Transverse colon (tissue), 4 donors: ENCODE data around the gene KCNQ2. TPM values are rescaled to one million over a fixed set of nuclear protein-coding genes. Genes with fewer than 3 reads are reported as not detected.

Experiments used
- DNase-seq: peaks from one replicate; pipeline ENCODE4 v3.0.0-alpha.2; 2019
- H3K27ac ChIP-seq, 4 donors: fragments of 200-600 bp; sonication (generic); 2 replicates each; pipeline ENCODE4 v1.5.1; 2016 to 2018; ENCODE audit warnings: inconsistent platforms in 4 of 4
- H3K27me3 ChIP-seq: fragments of 200-600 bp; sonication (generic); 2 replicates; pipeline ENCODE4 v1.5.1; 2017; ENCODE audit warnings: inconsistent platforms
- H3K36me3 ChIP-seq, 4 donors: fragments of 200-600 bp; sonication (generic); 2 replicates each; pipeline ENCODE4 v1.5.1; 2017 to 2019; ENCODE audit warnings: inconsistent platforms in 4 of 4
- H3K4me1 ChIP-seq, 4 donors: fragments of 200-600 bp; sonication (generic); 2 replicates each; pipeline ENCODE4 v1.5.1; 2017 to 2020; ENCODE audit warnings: inconsistent platforms in 4 of 4
- H3K4me3 ChIP-seq, 4 donors: fragments of 200-600 bp; sonication (generic); 1 replicate in 1 of 4; 2 replicates in 3 of 4; pipeline versions ENCODE4 v1.5.1 to v1.6.1; 2017 to 2019; ENCODE audit warnings: inconsistent platforms in 4 of 4
- H3K9me3 ChIP-seq, 2 donors: fragments of 200-600 bp; sonication (generic); 2 replicates each; pipeline ENCODE4 v1.5.1; 2017 to 2019; ENCODE audit warnings: inconsistent platforms in 2 of 2
- CTCF ChIP-seq, 5 experiments: fragments of 200-600 bp in 3 of 5; fragments of 450-650 bp in 2 of 5; sonication (generic) in 3 of 5; IDR thresholded peaks; 1 replicate in 2 of 5; 2 replicates in 3 of 5; pipeline ENCODE4 v1.5.1; 2016 to 2017; ENCODE audit warnings: antibody characterized with exemption in 5 of 5, inconsistent platforms in 3 of 5, mild to moderate bottlenecking in 2 of 5, moderate library complexity in 1 of 5
- EP300 ChIP-seq: sonication (generic); formaldehyde crosslinking; IDR thresholded peaks from one replicate; pipeline ENCODE4 v1.6.1; 2017; ENCODE audit warnings: antibody characterized with exemption, low read depth
- POLR2A ChIP-seq: fragments of 450-650 bp; IDR thresholded peaks from one replicate; pipeline ENCODE4 v1.6.1; 2016; ENCODE audit warnings: antibody characterized with exemption, mild to moderate bottlenecking, moderate library complexity
- POLR2AphosphoS5 ChIP-seq, 3 donors: sonication (generic); formaldehyde crosslinking; IDR thresholded peaks; one replicate each; pipeline ENCODE4 v1.6.1; 2016; ENCODE audit warnings: antibody characterized with exemption in 3 of 3
- WGBS, 2 donors: methylation state at CpG; one replicate each; pipeline ENCODE4 v1.1.5; 2018; ENCODE audit warnings: low coverage in 1 of 2; 5-methylcytosine and 5-hydroxymethylcytosine counted together
- in situ Hi-C, 4 donors: fragments of 200-750 bp; cut with MboI; loops; one replicate each; pipeline versions ENCODE4 v1.15.0 to v1.15.1; 2017; ENCODE audit warnings: low sequenced_read_pairs in 3 of 4, low pct_ligation_motif_present in 1 of 4, low pct_unique_long_range_greater_than_20kb in 1 of 4
- intact Hi-C: fragments of 100-400 bp; cut with DNase I; formaldehyde crosslinking; loops from one replicate; pipeline ENCODE4 v1.15.1; 2023; ENCODE audit warnings: low total_unique reads
- total RNA-seq, 4 donors: library from RNA; depleted of rRNA; stranded (reverse); fragments of >200 nt; gene quantifications; one replicate each; pipeline ENCODE4 v1.1.0, GENCODE V29; 2016

Gene KCNQ2
- total RNA-seq, 4 donors from 2014 or later = 0.32 to 0.41 (median 0.37) TPM; not detected in 1

- Histone ChIP-seq H3K36me3 (no peaks in the 10 kb centered on the region), H3K9me3 (no peaks in the 10 kb centered on the region), H3K27me3 (peaks cover 56% of the 10 kb centered on the region), H3K4me3 (no peak overlapping the region), H3K27ac (no peak overlapping the region), H3K4me1 (no peaks in the 10 kb centered on the region)
- in situ Hi-C loops (no loop called here), intact Hi-C loops (no loop called here)
- TF ChIP-seq EP300 (no peak), POLR2A (no peak), POLR2AphosphoS5 (IDR thresholded peaks at IDR 0.05) (no peak), CTCF (IDR thresholded peaks at IDR 0.05) (no peak)
- 53% methylated on average over 22 of the region's 22 CpGs; no CpG with 5 or more reads in 1 of the 2 donors for WGBS, 2 donors
- no peak for DNase-seq
Observed at GRCh38 chr20:63463400-63464288, 8.8 kb downstream of the KCNQ2 start.

DNA sequence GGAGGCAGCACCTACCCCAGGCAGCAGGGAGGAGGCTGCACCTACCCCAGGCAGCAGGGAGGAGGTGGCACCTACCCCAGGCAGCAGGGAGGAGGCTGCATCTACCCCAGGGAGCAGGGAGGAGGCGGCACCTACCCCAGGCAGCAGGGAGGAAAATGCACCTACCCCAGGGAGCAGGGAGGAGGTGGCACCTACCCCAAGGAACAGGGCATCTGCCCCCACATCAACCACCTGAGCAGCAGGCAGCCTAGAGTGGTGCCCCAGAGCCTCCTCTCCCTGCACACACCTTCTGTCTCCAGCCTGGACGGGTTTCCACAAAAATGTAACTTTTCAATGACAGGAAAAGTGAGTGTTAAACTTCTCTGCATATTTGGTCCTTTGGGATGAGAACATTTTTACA is 10.2 kb downstream of the KCNQ2 start:
- H3K4me3 ChIP-seq = no peak overlapping the region
- no peaks in the 10 kb centered on the region for H3K36me3 ChIP-seq
- no peak for DNase-seq
- no peak overlapping the region for H3K27ac ChIP-seq
- intact Hi-C loops (no loop called here), in situ Hi-C loops (no loop called here)
- H3K4me1 ChIP-seq = no peaks in the 10 kb centered on the region
- 44% methylated on average over 2 of the region's 2 CpGs; no CpG with 5 or more reads in 1 of the 2 donors for WGBS, 2 donors
- H3K9me3 ChIP-seq = no peaks in the 10 kb centered on the region
- H3K27me3 ChIP-seq = peaks cover 67% of the 10 kb centered on the region
- no peak for TF ChIP-seq POLR2AphosphoS5 (IDR thresholded peaks at IDR 0.05)
- TF ChIP-seq CTCF (IDR thresholded peaks at IDR 0.05) = no peak
- TF ChIP-seq POLR2A = no peak
- TF ChIP-seq EP300 = no peak

DNA sequence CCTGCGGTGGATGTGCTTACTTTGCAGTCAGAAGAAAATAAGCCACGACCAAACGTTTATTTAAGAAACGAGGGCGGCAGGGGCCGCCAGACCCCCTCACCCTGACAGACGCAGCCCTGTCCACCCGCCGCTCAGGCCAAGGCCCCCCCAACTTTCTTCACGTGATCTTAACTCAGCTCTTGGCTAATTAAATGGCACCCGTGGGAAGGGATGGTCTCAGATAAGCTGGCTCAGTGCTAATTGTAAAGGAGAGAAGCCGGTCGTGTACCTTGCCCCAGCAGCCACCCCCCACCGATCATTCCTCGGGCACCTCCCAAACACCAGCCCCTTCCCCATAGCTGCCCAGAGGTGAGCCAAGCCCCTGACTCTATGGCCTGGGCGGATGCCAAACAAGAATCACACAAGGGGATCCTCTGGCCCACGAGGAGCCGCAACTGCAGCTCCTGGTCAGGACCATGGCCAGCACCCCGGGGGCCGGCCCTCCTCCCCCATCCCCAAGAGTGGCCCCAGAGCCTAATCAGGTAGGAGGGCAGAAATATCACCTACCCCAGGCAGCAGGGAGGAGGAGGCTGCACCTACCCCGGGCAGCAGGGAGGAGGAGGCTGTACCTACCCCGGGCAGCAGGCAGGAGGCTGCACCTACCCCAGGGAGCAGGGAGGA is 11.2 kb downstream of the KCNQ2 start:
- DNase-seq = no peak
- no peaks in the 10 kb centered on the region for H3K9me3 ChIP-seq
- 31% methylated on average over 21 of the region's 22 CpGs; no CpG with 5 or more reads in 1 of the 2 donors for WGBS, 2 donors
- no peak overlapping the region for H3K27ac ChIP-seq
- H3K36me3 ChIP-seq = no peaks in the 10 kb centered on the region
- no peak overlapping the region for H3K4me3 ChIP-seq
- peaks cover 78% of the 10 kb centered on the region for H3K27me3 ChIP-seq
- intact Hi-C loops = no loop called here
- no peaks in the 10 kb centered on the region for H3K4me1 ChIP-seq
- no peak for TF ChIP-seq EP300
- no peak for TF ChIP-seq POLR2A
- TF ChIP-seq CTCF (IDR thresholded peaks at IDR 0.05) = no peak
- TF ChIP-seq POLR2AphosphoS5 (IDR thresholded peaks at IDR 0.05) = no peak
- in situ Hi-C loops = no loop called here

GRCh38 chr20:63459070-63459380 is 13.4 kb downstream of the KCNQ2 start:
- Histone ChIP-seq H3K4me1 (peaks cover 0 to 5% (median 0%) of the 10 kb centered on the region in 4 donors), H3K36me3 (no peaks in the 10 kb centered on the region), H3K9me3 (no peaks in the 10 kb centered on the region), H3K27me3 (peaks cover 84% of the 10 kb centered on the region), H3K27ac (no peak overlapping the region), H3K4me3 (no peak overlapping the region)
- TF ChIP-seq POLR2AphosphoS5 (IDR thresholded peaks at IDR 0.05) = no peak
- no peak for TF ChIP-seq POLR2A
- TF ChIP-seq CTCF (IDR thresholded peaks at IDR 0.05) = no peak
- TF ChIP-seq EP300 = no peak
- in situ Hi-C loops (no loop called here), intact Hi-C loops (no loop called here)
- no peak for DNase-seq
- WGBS, 2 donors = 77% methylated on average over 17 of the region's 17 CpGs; no CpG with 5 or more reads in 1 of the 2 donors
